HG02798 (cell line): ENCODE results near the gene SLC10A6.

Experiments used
- ATAC-seq: cut with Tn5 transposase; IDR thresholded peaks from one replicate; pipeline ENCODE4 v1.9.1; 2021; ENCODE audit warnings: mild to moderate bottlenecking; ENCODE audit not compliant: unreplicated experiment, poor library complexity

SLC10A6 gene

DNA sequence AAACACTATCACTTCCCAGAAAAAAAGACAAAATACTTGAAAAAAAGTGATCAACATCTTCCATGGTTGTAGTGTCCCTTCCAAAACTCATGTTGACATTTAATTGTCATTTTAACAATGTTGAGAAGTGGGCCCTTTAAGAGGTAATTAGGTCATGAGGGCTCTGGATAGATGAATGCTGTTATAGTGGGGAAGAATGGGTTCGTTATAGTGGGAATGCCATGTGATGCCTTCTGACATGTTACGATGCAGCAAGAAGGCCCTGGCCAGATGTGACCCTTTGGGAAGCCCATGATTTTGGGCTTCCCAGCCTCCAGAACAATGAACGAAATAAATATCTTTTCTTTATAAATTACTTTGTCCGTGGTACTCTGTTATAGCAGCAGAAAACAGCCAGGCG, 4.0 kb upstream of the SLC10A6 start:
- no peak for ATAC-seq

GRCh38 chr4:86848136-86848535, 1.0 kb downstream of the SLC10A6 start:
- ATAC-seq: no peak

- ATAC-seq: no peak
These were observed 1.6 kb downstream of the SLC10A6 start for GRCh38 chr4:86847571-86847970.

DNA sequence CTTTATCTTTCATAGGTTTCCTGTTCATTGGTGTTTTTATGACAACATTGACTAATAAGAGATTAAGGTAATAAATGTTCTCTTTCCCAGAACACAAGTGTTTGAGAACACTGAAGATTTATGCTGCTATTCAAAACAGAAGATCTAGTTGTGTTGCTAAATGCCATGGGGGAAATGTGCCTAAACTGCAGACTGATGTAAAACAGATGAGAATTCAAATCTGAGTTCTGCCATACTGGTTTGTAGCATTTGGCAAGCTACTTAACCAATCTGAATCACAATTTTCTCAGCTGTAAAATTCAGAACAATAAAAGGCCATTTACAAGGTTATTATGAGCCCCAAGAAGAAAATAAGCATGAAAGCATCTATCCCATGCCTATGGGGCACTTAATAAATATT, 2.3 kb downstream of the SLC10A6 start:
- ATAC-seq: no peak

- ATAC-seq: no peak
These were observed 3.6 kb downstream of the SLC10A6 start for GRCh38 chr4:86845593-86845992.

DNA sequence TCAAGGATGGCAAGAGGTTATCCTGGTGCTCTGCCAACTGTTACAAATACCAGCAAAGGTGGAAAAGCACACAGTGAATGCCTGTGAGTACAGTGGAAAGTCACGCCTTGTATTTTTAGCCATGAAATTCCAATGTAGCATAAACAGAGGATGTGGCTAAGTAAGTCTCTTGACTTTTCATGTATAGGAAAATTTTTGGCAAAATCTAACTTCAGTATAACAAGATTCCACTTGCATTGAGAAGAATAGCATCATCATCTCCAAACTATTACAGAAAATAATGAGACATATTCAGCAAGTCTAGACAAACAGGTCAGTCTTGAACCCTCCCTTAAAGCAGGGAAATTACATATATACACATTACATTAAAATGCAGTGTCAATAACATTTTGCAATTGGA, 7.9 kb downstream of the SLC10A6 start:
- no peak for ATAC-seq

- ATAC-seq: no peak
These were observed 8.3 kb downstream of the SLC10A6 start for GRCh38 chr4:86840858-86841257.

- no peak for ATAC-seq
These were observed 11.3 kb downstream of the SLC10A6 start for GRCh38 chr4:86837691-86838503.

DNA sequence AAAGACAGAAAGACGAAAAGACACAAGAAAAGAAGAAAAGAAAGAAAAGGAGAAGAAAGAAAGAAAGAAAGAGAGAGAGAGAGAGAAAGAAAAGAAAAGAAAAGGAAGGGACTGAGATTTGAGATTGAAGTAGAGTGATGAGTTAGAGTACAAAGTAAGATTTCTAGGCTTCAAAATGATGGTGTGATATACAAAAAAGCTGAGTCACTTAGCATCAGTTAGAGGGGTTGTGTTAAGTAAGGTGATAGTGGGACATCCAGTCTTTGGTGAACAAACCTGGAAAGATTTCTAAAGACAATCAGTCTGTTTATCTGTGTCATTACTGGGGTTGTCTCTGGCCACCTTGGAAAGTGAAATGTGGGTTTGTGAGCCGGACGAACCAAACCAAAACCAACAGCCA, 13.5 kb downstream of the SLC10A6 start:
- no peak for ATAC-seq

DNA sequence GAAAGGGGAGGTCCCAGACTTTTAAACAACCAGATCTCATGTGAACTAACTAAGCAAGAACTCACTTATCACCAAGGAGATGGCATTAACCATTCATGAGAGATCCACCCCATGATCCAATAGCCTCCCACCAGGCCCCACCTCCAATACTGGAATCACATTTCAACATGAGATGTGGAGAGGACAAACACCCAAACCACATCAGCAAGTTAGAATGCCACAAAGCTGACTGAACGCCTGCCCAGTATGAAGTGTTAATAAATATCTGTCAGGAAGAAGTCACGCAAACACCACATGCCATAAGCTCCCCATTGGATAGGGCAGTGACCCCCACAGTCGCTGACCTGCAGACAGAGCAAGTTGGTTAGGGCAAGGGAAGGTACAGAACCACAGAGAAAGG, 14.3 kb downstream of the SLC10A6 start:
- no peak for ATAC-seq

DNA sequence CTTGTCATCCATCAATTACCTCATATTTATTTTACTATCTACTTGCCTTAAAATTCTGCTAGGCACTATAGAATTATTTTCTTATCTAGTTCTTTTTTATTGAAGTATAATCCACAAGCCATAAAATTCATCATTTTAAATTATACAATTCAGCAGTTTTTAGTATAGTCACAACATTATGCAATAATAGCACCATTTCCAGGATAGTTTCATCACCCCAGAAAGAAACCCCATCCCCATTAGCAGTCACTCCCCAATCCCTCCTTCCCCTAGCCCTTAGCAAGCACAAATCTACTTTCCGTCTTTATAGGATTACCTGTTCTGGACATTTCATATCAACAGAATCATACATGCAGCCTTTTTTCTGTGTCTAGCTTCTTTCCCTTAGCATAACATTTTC, 15.6 kb downstream of the SLC10A6 start:
- no peak for ATAC-seq

DNA sequence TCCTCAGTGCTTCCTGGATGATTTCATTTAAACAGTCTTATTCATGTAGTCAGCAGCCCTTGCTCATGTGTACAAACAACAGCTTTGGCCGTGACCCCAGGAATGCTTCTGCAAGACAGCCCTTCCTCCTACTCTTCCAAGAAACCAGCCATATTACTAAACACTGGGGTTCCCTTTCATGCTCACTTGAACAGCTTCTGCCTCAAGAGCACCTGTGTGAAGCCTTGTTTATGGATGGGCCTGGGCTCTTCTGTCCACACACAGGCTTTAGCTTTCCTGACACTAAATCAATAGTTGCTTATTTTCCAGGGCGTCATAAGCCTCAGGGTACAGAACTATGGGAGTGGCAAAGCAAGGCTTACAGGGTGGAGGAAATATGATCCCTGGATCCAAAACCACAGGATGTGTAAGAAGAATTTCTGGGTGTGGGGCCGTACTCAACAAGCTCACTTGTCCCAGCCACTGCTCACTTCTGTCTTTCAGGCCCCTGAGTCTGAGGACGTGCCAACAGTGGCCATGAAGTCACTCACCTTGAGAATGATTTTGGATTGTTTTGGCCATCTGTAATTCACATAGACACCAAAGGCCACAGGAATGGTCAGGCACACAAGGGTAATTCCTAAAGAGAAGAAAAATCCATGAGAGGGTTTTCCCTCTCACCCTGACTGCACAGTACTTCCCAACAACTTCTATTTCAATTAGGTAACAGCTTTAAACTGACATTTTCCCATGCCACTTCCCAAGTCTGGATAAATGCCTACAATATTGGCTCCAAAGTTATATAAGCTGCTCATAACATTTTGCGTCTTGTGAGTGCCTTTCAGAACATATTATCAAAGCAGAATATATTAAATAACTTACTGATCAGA, 17.7 kb downstream of the SLC10A6 start:
- ATAC-seq: no peak

DNA sequence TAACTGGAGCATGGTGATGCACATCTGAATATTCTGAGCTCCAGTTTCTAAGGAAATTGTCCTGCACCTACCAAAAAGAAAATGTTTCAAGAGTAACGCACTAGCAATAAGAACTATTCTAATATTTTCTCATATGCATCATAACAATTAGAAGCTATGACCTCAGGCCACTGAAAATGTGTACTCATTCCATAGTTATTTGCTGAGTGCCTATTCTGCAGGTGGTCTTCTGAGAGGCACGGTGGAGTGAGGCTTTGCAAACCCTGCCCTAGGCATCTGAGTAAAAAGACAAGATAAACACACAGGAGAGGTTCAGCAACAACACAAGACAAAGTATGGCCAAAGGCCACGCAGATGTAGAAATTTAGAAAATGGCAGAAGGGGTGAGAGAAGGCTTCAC, 23.7 kb downstream of the SLC10A6 start:
- ATAC-seq: no peak

GRCh38 chr4:86822136-86822535, 27.0 kb downstream of the SLC10A6 start:
- ATAC-seq: no peak

DNA sequence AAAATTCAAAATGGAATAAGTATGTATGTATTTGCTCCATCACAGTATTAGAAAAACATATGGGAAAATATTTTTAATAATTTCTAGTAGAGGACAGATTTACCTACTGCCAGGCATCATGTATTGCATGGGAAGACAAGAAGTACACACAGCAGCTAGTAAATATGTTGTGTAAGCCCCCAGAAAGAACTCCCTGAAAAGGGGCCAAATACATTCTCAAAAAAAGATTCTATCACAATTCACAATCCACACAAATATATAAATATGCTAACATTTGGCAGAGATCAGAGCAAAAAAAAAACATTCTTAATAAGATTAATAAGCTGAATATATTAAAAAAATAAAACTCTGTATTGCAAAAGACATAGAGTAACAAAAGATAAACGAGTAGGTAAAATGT, 28.0 kb downstream of the SLC10A6 start:
- ATAC-seq: no peak

- no peak for ATAC-seq
These were observed 29.6 kb downstream of the SLC10A6 start for GRCh38 chr4:86819561-86819960.

- ATAC-seq: no peak
These were observed 30.3 kb downstream of the SLC10A6 start for GRCh38 chr4:86818841-86819240.

GRCh38 chr4:86818211-86818610, 31.0 kb downstream of the SLC10A6 start:
- ATAC-seq: no peak

DNA sequence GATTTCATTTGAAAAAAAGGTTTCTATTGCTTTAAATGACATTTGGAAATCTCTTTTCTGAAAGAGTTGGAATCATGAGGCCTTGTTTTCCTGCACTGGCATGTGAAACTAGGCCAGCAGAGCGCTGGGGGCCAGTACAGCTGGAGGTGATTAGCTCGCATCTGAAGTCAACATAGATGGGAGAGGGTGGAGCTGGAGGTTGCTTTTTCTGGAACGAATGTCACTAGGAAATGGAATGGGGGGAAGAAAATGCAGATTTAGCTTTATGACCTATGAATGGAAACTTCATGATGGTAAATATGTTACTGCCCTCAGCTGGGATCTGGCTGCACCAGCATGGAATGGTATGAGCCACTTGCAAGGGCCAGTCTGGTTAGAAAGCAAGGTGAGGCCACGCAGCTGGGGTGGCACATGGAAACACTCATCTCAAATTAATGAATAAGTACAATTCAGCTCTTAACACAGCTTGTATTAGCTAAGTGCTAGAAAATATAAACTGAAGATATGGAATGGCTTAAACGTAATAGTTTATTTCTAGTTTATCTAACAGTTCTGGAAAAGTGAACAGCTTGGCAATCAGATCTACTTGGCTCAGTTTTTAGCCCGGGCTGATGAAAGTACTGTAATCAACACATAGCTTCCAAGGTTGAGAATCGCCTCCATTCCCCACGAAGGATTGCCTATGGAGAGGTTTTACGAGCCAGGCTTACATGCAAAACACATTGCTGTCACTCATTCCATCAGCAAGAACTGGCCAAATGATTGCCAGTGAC, 32.5 kb downstream of the SLC10A6 start:
- no peak for ATAC-seq

DNA sequence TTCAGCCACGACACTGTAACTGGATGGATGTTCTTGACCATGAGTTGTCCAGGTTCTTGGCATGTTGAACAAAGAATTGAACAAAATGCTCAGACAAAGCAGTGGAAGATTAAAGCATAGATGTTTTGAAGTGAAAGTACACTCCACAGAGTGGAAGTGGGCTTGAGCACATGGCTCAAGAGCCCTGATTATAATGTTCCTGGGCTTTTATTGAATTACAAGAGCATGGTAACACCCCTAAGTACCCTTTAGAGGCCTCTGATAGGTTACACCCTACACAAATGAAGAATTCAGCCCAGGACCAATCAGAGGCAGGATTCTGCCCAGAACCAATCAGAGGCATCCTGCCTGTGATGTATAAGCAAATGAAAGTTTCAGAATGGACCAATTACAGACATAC, 33.5 kb downstream of the SLC10A6 start:
- ATAC-seq: no peak

DNA sequence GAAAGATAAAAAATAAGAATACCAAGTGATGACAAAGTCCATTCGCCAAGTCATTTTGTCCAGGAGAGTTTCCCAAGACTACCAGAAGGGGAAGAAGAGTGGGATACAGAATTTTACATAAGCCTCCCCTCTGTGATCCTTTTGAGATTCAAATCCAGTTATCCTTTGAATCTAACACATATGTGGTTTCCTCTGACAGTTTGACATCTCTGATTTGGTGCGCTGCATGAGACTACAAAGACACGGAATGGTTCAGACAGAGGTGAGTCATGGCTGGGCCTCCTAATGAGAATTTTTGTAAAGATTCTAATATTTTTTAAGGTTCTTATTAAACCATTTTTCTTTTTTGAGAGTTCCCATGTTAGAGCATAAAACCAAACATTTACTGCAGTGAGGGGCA, 38.3 kb downstream of the SLC10A6 start:
- ATAC-seq: no peak
